Right lobe of liver (tissue), 6 donors: ENCODE data around the gene COMMD10. TPM values are rescaled to one million over a fixed set of nuclear protein-coding genes. Genes with fewer than 3 reads are reported as not detected.

ENCODE experiments used
- ATAC-seq, 4 donors: fragments of 200-7000 bp; cut with Tn5 transposase; one replicate each; pipeline ENCODE4 v1.9.1; 2020; ENCODE audit warnings: mild to moderate bottlenecking in 4 of 4, moderate library complexity in 4 of 4
- DNase-seq, 3 donors: peaks; one replicate each; pipeline ENCODE4 v3.0.0-alpha.2; 2020
- H3K27ac ChIP-seq, 3 donors: fragments of 200-600 bp; one replicate each; pipeline ENCODE4 v1.8.0; 2022
- H3K27me3 ChIP-seq, 2 donors: fragments of 200-600 bp; one replicate each; pipeline ENCODE4 v1.8.0; 2022
- H3K36me3 ChIP-seq, 4 donors: fragments of 200-600 bp; sonication (generic) in 1 of 4; one replicate each; pipeline versions ENCODE4 v1.5.1 to v1.8.0; 2017 to 2022; ENCODE audit warnings: control low read depth in 1 of 4
- H3K4me1 ChIP-seq, 4 donors: fragments of 200-600 bp; sonication (generic) in 1 of 4; one replicate each; pipeline versions ENCODE4 v1.5.1 to v1.8.0; 2017 to 2022; ENCODE audit warnings: control low read depth in 1 of 4
- H3K4me3 ChIP-seq, 3 donors: fragments of 200-600 bp; one replicate each; pipeline ENCODE4 v1.8.0; 2022
- H3K9me3 ChIP-seq, 4 donors: fragments of 200-600 bp; sonication (generic) in 1 of 4; one replicate each; pipeline versions ENCODE4 v1.5.1 to v1.8.0; 2017 to 2022; ENCODE audit warnings: control low read depth in 1 of 4
- POLR2A ChIP-seq: fragments of 450-650 bp; IDR thresholded peaks from one replicate; pipeline ENCODE4 v1.6.1; 2017; ENCODE audit warnings: antibody characterized with exemption, mild to moderate bottlenecking
- WGBS: methylation state at CpG from one replicate; pipeline ENCODE4 v1.1.6; 2018; ENCODE audit warnings: low coverage, low lambda C conversion rate; ENCODE audit not compliant: insufficient coverage; ENCODE audit errors: missing lambda C conversion rate; 5-methylcytosine and 5-hydroxymethylcytosine counted together
- intact Hi-C, 2 donors: fragments of 100-400 bp; cut with DNase I; formaldehyde crosslinking; loops; one replicate each; pipeline versions ENCODE4 v1.11.2 to v1.14.1; 2022
- total RNA-seq, 6 experiments: library from RNA; depleted of rRNA in 2 of 6; stranded (reverse); fragments of >200 nt in 2 of 6; fragmentation: NEBNext Ultra II Directional in 3 of 6; extraction: Animal tissue kit (Norgen Biotek cat#: 25700) in 3 of 6; gene quantifications; one replicate each; pipeline versions ENCODE4 v1.1.0 to v1.2.4, GENCODE V29; 2016 to 2023
- TF ChIP-seq, protein P1 (sequence below), 4 donors: fragments of 200-600 bp in 3 of 4; fragments of 450-650 bp in 1 of 4; IDR thresholded peaks; one replicate each; pipeline versions ENCODE4 v1.5.1 to v1.8.0; 2016 to 2022; ENCODE audit warnings: antibody characterized with exemption in 4 of 4, mild to moderate bottlenecking in 2 of 4
- donor health status: DM: no; HTN: yes; CAD: no.
- donor health status: DM: no; HTN: no; CAD: no.
- donor health status: DM: no; HTN: no; CAD: no.
- donor health status: DM: no; HTN: yes; CAD: no.
- donor health status: DM: no; HTN: yes; CAD: no.

Gene COMMD10
- total RNA-seq, 6 experiments from 2014 or later = 11.1 to 16.2 (median 14.4) TPM

- intact Hi-C loops = no loop called here
- DNase-seq (no peak), ATAC-seq (no peak)
- H3K27me3 ChIP-seq = no peaks in the 10 kb centered on the region
- no peaks in the 10 kb centered on the region for H3K9me3 ChIP-seq
- H3K36me3 ChIP-seq = no peaks in the 10 kb centered on the region
- H3K4me1 ChIP-seq = no peaks in the 10 kb centered on the region
- H3K27ac ChIP-seq = no peak overlapping the region
- TF ChIP-seq, protein P1, sequence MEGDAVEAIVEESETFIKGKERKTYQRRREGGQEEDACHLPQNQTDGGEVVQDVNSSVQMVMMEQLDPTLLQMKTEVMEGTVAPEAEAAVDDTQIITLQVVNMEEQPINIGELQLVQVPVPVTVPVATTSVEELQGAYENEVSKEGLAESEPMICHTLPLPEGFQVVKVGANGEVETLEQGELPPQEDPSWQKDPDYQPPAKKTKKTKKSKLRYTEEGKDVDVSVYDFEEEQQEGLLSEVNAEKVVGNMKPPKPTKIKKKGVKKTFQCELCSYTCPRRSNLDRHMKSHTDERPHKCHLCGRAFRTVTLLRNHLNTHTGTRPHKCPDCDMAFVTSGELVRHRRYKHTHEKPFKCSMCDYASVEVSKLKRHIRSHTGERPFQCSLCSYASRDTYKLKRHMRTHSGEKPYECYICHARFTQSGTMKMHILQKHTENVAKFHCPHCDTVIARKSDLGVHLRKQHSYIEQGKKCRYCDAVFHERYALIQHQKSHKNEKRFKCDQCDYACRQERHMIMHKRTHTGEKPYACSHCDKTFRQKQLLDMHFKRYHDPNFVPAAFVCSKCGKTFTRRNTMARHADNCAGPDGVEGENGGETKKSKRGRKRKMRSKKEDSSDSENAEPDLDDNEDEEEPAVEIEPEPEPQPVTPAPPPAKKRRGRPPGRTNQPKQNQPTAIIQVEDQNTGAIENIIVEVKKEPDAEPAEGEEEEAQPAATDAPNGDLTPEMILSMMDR (IDR thresholded peaks at IDR 0.05) = no peak
- TF ChIP-seq POLR2A = no peak
- no peak overlapping the region for H3K4me3 ChIP-seq
- 82% methylated on average over 1 of the region's 1 CpG for WGBS
Measured at GRCh38 chr5:116071211-116071610, 13.6 kb upstream of the COMMD10 start.

DNA sequence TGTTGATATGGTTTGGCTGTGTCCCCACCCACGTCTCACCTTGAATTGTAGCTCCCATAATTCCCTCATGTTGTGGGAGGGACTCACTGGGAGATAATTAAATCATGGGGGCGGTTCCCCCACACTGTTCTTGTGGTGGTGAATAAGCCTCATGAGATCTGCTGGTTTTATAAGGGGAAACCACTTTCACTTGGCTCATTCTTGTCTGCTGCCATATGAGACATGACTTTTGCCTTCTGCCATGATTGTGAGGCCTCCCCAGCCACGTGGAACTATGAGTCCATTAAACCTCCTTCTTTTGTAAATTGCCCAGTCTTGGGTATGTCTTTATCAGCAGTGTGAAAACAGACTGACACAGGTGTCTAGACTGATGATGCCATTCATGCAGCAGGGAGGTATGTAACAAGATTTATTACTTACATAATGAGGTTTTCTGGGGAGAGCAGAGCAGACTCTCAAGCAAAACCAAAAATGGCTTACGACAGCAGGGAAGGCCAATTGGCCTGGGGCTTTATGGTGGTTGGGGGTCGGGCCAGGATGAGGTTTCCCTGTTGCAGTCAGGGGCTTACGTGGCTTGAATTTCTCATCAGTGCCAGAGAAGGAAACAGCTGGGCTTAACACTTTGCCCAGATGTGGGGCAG lies 9.5 kb upstream of the COMMD10 start:
- 30% methylated on average over 4 of the region's 6 CpGs for WGBS
- intact Hi-C loops = no loop called here
- Histone ChIP-seq H3K36me3 (no peaks in the 10 kb centered on the region), H3K4me3 (no peak overlapping the region), H3K27ac (no peak overlapping the region), H3K4me1 (no peaks in the 10 kb centered on the region), H3K27me3 (no peaks in the 10 kb centered on the region), H3K9me3 (no peaks in the 10 kb centered on the region)
- ATAC-seq = peak in 1 of 4 donors; percentile 30
- DNase-seq = no peak
- TF ChIP-seq, protein P1 (IDR thresholded peaks at IDR 0.05) = no peak
- no peak for TF ChIP-seq POLR2A

- DNase-seq = no peak
- peak in 3 of 4 donors; percentile 33 to 58 (median 52) for ATAC-seq
- H3K36me3 ChIP-seq = no peaks in the 10 kb centered on the region
- intact Hi-C loops = no loop called here
- H3K4me3 ChIP-seq = no peak overlapping the region
- H3K27ac ChIP-seq = no peak overlapping the region
- TF ChIP-seq, protein P1 (IDR thresholded peaks at IDR 0.05) = no peak
- no peak for TF ChIP-seq POLR2A
- no peaks in the 10 kb centered on the region for H3K9me3 ChIP-seq
- no peaks in the 10 kb centered on the region for H3K27me3 ChIP-seq
- WGBS = 27% methylated on average over 1 of the region's 1 CpG
- no peaks in the 10 kb centered on the region for H3K4me1 ChIP-seq
Measured at GRCh38 chr5:116076496-116076895, 8.3 kb upstream of the COMMD10 start.

- Histone ChIP-seq H3K9me3 (no peaks in the 10 kb centered on the region), H3K4me1 (no peaks in the 10 kb centered on the region), H3K27ac (no peak overlapping the region), H3K4me3 (no peak overlapping the region), H3K36me3 (no peaks in the 10 kb centered on the region), H3K27me3 (no peaks in the 10 kb centered on the region)
- no peak for TF ChIP-seq POLR2A
- TF ChIP-seq, protein P1 (IDR thresholded peaks at IDR 0.05) = no peak
- DNase-seq (no peak), ATAC-seq (no peak)
- 87% methylated on average over 4 of the region's 5 CpGs for WGBS
- intact Hi-C loops = no loop called here
Measured at GRCh38 chr5:116078199-116078598, 6.6 kb upstream of the COMMD10 start.
